Right lung (tissue), 5 donors: ENCODE results near the gene EVI5. TPM values are rescaled to one million over a fixed set of nuclear protein-coding genes. Genes with fewer than 3 reads are reported as not detected.

Experiments used
- DNase-seq, 2 donors: peaks; one replicate each; pipeline ENCODE4 v3.0.0-alpha.2; 2013
- polyA plus RNA-seq, 5 donors: library from polyadenylated mRNA; unstranded; fragments of 120-200 nt; gene quantifications; one replicate each; pipeline versions ENCODE4 v1.2.1 to v1.2.3, GENCODE V29; 2013; ENCODE audit warnings: inconsistent platforms in 1 of 5, low replicate concordance in 1 of 5; ENCODE audit not compliant: insufficient read length in 5 of 5, insufficient read depth in 1 of 5

Gene EVI5
- polyA plus RNA-seq, 5 donors = 15.2 to 22.5 (median 21.7) TPM

- no peak for DNase-seq
Measured at GRCh38 chr1:92519043-92519442, 265.9 kb downstream of the EVI5 start.

DNA sequence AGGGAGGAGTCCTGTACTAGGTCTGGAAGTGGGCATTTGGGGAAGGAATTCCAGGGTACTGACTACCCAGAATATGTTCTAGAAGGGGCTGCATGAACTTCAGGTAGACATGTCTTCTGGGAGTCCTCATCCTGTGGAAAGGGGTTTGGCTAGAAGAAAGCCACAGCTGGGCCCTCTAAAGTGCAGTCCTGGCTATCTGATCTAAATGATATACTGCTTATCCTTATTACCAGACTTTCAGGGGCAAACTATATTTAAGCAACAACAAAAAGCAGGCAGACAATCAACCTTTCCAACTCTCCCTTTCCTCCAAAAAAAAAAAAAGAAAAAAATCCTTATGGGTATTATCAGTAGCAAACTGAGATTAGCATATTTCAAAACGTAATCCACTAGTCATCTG, 268.3 kb downstream of the EVI5 start:
- DNase-seq = no peak

DNA sequence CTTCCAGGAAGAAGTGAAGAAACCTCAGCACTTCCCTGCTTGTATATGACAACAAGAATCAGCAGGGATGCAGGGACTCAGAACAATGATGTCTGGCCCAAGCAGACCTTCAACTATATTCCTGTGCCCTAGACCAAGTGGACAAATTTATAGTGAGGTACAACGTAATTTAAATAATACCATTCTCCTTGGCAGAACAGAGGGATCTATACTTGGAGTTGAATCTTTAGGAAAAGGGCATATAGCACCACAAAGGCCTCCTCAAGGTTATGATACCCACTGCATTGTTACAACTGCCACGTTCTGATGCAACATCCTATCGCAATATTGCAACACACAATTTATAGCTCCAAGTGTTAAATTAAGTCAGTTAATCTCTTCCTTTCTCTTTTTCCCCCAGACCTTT, 269.1 kb downstream of the EVI5 start:
- DNase-seq = no peak

DNA sequence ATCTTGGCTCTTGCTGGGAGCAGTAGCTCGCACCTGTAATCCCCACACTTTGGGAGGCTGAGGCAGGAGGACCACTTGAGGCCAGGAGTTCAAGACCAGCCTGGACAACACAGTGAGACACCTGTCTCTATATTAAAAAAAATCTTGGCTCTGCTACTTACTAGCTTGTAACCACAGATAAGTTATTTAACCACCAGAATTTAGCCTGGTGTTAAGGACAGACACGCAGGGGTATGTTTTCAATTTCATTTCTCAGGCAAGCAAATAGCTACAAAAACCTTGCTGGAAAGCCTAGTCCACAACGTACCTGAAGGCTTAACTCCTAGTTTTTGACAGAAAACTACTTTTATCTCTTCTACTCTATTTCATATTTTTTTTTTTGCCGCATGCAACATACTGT, 273.4 kb downstream of the EVI5 start:
- no peak for DNase-seq

DNA sequence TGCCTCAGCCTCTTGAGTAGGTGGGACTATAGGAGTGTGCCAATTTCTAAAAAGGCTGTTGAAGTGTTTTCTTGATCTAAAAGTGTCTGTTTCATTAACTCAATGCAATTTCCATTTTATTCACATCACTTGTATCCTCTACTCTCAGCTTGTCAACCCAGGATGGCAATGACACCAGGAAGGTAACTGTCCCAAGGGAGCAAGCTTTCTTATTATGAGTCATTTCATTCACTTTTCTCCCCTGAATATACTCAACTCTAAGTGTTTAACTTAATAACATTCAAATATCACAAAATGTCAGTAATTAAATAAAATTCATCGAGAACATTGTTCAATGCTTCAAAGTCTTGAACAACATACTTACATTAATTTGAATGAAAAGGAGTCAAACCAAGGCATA, 275.3 kb downstream of the EVI5 start:
- DNase-seq = no peak

- no peak for DNase-seq
Measured at GRCh38 chr1:92505015-92505692, 279.8 kb downstream of the EVI5 start.

- DNase-seq = no peak
Measured at GRCh38 chr1:92504291-92505014, 280.5 kb downstream of the EVI5 start.

GRCh38 chr1:92503926-92504285, 281.0 kb downstream of the EVI5 start:
- DNase-seq = no peak

DNA sequence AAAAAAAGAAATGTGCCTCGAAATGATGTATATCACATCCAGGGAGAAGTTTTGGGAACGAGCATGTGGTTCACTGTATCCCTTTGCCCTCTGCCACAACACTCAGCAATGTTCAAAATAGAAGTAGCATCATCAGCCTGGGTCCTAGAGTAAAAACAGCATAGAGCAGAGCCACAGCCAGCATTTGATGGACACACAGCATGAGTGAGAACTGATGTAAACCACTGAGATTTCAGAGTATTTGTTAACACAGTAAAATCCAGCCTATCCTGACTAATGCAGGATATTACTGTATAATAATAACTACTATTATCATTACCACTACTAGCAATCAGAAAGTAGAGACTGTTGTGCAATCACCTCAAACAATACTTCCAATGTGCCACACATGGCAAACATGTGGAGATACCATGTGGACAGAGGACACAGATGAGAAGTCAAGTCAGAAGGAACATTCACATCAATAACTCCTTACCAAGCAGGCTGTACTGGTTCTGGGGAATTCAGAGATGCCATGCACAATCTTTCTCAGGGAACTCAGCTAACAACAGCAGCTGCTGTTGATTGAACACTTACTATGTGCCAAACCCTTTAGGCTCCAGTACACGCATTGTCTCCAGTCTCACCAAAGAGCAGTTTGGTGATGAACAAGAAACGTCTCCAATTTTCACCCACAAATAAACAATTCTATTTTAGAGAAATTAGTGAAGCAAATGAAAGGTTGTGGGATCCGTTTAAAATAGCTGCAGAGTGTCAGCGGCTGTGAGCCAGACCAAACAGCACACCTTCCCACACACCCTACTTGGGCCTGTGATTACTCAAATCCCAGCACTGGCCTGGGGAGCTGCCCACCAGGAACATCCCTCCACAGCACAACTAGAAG, 281.6 kb downstream of the EVI5 start:
- DNase-seq = no peak

GRCh38 chr1:92502247-92502646, 282.7 kb downstream of the EVI5 start:
- no peak for DNase-seq

DNA sequence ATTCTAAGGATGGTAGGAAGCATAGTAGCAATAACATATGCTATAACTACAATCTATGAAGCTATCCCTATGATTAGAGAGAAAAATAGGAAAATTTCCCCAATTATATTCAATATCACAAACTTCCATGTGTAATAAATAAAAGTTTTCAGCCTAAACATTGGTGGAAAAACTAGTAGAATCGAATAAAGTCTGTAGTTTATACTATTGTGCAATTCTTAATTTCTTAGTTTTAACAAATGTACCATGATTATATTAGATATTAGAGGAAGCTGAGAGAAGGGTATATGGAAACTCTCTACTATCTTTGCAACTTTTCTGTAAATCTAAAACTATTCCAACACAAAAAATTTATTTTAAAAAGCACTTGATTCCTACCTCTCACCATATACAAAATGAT, 284.4 kb downstream of the EVI5 start:
- DNase-seq = no peak

- no peak for DNase-seq
Measured at GRCh38 chr1:92495392-92496063, 289.4 kb downstream of the EVI5 start.

DNA sequence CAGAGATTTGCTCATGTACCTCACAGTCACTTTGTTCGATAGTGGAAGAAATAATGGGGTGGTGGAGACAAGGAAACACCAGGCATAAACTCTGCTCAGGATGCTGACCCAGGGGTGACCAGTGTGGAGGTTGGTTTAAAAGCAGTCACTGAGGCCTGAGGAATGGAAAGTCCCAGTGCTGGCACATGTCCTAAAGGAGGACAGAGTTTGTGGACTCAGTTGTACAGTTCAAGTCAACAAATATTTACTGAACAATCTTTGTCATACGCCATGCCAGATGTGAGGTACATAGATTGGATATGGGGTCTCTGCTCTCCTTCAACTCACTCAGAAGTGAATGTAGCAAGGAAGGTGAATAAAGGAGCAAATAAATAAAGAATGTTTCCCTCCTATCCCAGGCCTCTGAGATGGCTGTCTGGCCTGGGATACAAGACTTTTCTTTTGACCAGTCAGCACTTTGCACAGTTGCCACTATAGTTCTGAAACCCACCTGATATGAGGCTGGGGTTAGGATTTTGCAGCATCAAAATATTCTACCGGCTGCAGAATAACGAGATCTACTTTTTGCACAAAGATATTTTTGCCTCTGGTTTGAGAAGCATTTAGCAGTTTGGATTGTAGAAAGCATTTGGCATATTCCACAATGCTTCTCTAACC, 290.3 kb downstream of the EVI5 start:
- DNase-seq = no peak

- no peak for DNase-seq
Measured at GRCh38 chr1:92493139-92493538, 291.8 kb downstream of the EVI5 start.

DNA sequence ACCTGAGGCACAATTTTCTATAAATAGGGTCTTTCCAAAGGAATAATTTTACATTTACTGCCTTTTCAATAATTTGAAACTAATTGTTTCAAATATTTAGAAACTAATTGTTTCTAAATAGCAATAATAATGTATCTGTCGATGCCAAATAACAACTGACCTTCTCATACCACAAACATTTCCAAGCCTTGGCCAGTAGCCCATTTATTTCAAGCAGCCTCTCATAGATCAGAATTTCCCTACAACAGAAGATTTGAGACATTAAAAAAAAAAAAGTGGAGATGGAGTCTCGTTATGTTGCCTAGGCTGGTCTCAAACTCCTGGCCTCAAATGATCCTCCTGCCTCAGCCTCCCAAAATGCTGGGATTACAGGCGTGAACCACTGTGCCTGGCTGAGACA, 296.1 kb downstream of the EVI5 start:
- no peak for DNase-seq

GRCh38 chr1:92488416-92488815, 296.5 kb downstream of the EVI5 start:
- DNase-seq = no peak

DNA sequence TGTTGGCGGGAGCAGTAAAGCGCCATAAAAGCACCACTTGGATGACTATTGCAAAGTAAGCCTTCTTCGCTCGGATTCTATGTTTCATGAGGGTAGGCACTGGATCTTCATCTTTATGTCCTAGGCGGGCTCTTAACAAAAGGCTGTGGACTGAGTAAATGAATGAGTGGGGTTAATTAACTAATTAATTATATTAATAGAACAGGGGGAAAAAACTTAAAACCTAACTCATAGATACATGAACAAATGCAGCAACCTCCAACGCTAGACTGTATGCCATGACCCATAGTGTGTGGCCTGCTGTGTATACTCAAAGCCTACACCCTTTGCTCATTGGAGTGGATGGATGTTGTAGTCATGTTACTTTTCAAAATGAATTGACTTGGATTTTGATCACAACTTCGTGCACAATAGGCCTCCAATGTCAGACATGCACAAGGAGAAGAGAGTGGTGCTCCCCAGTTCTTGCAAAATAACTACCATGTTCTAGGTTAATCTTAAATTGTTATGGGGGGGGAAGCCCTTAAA, 297.8 kb downstream of the EVI5 start:
- no peak for DNase-seq

DNA sequence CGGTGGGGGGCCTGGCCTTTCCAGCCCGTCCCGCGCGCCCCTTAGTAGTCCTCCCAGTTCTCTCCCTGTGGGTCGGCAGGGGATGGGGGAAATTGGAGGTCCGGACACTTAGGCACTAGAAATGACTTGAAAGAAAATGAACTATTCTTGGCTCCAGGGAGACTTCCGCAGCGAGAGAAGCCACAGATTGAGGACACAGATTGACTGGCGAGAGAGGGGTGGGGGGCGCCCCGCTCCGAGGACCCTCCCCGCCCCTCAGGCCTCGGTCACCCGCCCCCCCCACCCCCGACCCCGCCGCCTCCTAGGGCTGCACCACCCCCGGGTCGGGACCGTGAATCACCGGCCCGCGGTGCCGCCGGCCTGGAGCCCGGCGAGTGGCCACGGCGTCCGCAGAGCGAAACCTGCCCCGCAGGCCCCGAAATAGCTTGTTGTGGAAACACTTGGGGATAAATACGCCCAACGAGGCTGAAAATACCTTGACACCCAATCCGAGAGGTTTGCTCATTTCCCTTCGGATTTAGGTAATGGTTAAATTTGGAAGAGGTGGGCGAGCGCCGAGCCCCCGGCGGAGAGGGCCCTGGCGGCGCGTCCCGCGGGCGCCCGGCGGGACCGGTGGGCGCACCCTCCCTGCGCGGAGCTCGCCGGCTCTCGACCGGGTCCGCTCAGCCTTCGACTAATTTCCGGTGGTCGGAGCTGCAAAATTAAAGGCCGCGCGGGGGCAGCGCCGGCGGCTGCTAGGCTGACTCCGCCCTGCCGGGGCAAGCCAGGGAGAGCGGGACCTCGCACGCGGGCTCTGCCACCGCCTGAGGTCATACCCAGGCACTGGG, 298.4 kb downstream of the EVI5 start, which contains the start of gene GFI1:
TSS of gene GFI1 (minus strand) at position 675 of the 827 bp plus-strand sequence. CDS start 3,438 bp downstream, outside the sequence.
- peak in 1 of 2 donors; percentile 11 for DNase-seq

DNA sequence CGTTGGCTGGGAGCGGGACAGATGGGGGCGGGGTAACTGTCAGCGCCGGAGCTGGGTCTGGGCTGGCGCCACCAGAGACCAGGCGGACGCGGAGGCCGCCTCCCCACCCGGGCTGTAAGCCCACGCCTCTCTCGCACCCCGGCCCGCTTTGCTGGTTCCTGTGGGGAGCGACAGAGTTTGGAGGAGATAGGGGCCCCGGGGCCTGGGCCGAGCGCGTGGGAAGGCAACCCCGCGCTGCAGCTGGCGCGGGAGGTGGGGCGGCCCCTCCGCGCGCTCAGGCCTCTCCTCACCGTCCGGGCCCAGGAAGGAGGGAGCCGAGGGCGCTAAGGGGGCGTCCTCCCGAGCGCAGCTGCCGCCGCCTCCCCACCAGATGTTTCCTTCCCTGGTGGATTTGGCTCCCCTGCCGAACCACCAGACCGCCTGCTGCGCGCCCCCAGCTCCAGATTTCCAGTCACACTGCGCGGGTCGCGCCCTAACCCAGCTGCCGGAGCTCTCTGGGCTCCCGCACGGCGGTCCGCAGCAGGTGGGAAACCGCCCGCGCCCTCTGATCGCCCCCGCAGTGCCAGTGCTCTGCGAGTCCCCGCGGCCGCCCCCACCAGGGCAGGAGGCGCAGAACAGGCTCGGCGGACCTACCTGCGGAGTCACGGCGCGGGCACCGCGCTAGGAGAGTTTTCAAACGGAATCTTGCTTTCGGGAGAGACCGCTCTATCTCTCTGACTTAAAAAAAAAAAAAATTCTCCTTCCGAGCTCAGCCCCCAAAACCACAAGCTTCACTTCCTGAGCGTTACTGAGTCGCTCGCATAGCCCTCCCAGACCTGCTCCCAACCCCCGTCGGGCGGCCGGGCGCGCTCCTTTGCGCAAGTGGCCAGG, 299.3 kb downstream of the EVI5 start:
- DNase-seq = peak in 1 of 2 donors; percentile 11
